ENCODE measurements around the gene AK4.
"Not testable (repeated sequence)": the region's sequence is repeated elsewhere in the genome, so short reads cannot be mapped to it uniquely, and the experiment has no call there.

AK4 gene

GRCh38 chr1:65148178-65148547, at the start of gene AK4:
Gene AK4 (plus strand): TSS chr1:65148203. CDS start chr1:65148408, 205 bp downstream.
- DNase-seq (ENCODE audit: low spot score): not testable (repeated sequence)

DNA sequence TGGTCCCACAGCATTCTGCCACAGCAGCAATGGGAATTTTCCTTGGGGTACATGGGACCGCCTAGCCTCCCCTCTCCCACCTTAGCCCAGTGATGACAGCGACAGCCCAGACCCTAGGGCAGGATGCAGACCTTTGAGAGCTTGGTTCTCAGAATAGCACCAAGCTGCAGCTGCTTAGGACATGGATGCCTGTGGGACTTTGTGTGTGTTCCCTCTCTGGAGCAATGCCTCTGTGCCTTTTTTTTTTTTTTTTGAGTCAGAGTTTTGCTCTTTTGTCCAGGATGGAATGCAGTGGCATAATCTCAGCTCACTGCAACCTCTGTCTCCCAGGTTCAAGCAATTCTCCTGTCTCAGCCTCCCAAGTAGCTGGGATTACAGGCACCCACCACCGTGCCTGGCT, 44.2 kb upstream of the AK4 start:
- no peak for DNase-seq (ENCODE audit: low spot score)

- no peak for DNase-seq (ENCODE audit: low spot score)
These were observed 43.0 kb upstream of the AK4 start for GRCh38 chr1:65104854-65105534.

DNA sequence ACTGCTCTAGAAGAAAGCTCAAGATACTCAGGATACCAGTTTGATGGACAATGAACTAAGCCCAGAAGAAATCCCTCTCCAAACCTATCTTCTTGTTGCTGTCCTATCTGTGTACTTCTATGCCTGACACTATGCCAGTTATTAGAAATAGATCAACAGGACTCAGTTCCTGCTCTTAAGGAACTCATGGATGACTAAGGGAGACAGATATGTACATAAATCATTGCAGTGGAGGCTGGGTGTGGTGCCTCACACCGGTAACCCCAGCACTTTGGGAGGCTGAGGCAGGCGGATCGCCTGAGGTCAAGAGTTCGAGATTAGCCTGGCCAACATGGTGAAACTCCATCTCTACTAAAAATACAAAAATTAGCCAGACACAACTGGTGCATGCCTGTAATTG, 42.4 kb upstream of the AK4 start:
- DNase-seq (ENCODE audit: low spot score): no peak

GRCh38 chr1:65108025-65108642, 39.9 kb upstream of the AK4 start:
- no peak for DNase-seq (ENCODE audit: low spot score)

DNA sequence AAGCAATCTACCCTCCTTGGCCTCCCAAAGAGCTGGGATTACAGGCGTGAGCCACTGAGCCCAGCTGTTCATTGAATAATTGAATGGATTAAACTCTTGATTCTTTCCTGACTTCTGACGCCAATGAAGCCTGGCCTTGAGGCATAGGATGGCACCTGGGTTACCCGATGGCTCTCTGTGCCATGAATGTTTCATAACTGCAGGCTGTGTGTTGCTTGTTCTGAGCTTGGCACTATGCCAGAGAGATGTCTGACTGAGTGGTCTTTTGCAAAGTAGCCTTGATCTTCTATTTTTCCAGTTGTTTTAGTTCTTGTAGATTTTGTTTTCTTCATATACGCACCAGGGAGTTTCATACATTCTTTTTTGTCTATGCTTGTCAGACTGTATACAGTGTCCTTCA, 38.5 kb upstream of the AK4 start:
- no peak for DNase-seq (ENCODE audit: low spot score)

DNA sequence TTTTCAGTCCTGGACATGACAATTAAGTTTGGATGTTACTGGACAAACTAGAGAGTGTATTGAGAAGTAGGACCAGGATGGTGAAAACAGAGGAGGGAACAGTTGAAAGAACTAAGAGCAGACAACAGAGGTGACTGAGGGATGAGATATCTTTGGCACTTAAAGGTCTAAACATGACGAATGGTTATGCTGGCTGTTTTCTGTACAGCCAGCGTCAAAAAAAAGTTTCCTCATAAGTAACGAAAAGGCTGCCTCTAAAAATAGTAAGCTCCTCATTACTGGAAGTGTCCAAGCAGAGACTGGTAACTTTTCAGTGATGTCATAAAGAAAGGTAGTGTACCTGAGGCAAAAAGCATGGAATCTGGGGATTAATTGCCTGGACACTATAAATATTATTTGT, 35.2 kb upstream of the AK4 start:
- no peak for DNase-seq (ENCODE audit: low spot score)

DNA sequence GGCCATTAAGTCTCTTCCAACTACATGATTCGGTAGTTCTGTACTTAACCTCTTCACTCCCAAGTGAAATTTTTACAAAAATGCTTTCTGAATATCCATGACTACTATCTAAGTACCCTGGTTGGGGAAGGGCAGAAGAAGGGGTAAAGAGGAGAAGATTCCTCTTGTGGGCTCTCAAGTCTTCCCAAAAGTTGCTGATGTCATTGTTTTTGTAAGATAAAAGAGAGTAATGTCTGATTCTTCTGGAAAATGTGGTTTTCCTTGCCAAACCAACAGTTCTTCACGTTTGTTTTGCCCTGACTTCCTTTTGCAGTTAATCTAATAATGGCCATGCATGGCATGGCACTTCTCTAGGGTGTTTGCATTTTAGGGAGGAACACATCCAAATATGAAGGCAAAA, 34.7 kb upstream of the AK4 start:
- no peak for DNase-seq (ENCODE audit: low spot score)

DNA sequence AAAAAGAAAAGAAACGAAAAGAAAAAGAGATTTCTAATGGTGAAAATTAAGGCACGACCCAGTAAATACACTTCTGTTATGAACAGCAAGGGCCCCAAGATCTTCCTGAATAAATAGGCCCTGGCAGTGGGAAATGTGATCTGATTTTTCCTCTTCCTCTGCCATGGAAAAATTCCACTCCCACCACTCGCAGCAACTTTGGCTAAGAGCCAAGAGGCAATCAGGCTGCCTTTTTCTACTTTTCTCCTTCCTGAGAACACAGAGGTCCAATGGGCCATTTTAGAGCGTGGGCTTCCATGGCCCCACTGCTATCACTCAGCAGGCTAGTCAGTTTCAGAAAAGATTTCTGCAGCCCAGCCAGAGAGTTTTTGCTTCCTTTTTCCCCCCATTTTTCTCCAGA, 33.7 kb upstream of the AK4 start:
- DNase-seq (ENCODE audit: low spot score): peak; percentile 17

DNA sequence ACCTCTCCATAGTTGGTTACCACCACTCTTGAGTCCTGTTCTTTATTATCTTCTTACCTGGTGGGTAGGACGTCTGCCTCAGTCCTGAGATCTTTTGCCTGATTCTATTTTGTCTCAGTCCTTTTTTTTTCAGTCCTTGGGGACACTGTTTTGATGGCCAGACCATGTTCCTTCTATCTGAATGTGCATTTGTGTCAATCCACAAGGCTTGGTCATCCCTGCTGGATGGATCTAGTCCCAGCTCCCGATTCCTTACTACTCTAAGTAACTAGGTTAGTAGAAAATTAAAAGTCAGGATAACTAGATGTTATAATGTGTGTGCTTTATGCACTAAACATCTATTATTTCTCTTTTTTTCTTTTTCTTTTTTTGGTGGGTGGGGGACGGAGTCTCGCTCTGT, 28.1 kb upstream of the AK4 start:
- no peak for DNase-seq (ENCODE audit: low spot score)

- not testable (repeated sequence) for DNase-seq (ENCODE audit: low spot score)
These were observed 18.9 kb upstream of the AK4 start for GRCh38 chr1:65129104-65129503.

GRCh38 chr1:65138524-65138923, 9.5 kb upstream of the AK4 start:
- no peak for DNase-seq (ENCODE audit: low spot score)

DNA sequence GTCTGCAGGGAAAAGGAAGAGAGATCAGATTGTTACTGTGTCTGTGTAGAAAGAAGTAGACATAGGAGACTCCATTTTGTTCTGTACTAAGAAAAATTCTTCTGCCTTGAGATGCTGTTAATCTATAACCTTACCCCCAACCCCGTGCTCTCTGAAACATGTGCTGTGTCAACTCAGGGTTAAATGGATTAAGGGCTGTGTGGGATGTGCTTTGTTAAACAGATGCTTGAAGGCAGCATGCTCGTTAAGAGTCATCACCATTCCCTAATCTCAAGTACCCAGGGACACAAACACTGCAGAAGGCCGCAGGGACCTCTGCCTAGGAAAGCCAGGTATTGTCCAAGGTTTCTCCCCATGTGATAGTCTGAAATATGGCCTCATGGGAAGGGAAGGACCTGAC, 8.2 kb upstream of the AK4 start:
- DNase-seq (ENCODE audit: low spot score): not testable (repeated sequence)

DNA sequence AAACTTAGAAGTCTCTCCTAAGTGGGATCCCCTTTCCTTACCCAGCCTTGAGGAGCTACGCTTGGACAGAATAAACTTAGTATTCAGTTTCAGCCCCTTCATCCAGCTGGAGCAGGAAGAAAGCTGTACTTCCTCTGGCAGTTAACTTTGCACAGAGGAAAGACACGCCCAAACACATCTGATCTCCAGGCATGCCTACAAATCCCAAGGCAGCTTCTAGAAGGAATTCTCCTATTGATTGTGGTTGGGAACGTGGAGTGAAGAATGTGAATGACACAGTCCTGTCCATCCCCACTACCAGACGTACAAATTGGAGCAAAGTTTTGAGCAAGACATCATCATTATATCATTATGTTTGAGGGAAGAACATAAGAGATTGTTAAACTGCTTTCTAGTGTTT, 6.6 kb upstream of the AK4 start:
- DNase-seq (ENCODE audit: low spot score): no peak

DNA sequence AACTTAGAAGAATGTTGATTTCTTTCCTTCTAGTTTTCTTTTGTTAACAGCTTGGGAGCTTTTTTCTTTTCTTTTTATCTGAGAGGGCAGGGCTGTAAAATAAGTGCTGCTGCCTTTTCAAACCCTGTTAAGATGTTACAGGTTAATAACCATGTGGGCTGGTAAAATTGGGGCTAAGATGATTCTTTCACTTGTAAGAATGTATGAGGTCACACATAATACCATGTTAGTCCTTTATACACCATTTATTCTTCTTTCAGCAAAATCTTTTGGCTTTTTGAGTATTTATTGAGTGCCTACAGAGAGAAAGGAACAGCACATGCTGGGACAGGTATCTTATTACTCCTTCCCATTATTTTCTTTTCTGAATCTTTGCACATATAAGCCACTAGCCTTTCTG, 6.1 kb upstream of the AK4 start:
- no peak for DNase-seq (ENCODE audit: low spot score)

GRCh38 chr1:65143112-65143658, 4.8 kb upstream of the AK4 start:
- DNase-seq (ENCODE audit: low spot score): not testable (repeated sequence)

DNA sequence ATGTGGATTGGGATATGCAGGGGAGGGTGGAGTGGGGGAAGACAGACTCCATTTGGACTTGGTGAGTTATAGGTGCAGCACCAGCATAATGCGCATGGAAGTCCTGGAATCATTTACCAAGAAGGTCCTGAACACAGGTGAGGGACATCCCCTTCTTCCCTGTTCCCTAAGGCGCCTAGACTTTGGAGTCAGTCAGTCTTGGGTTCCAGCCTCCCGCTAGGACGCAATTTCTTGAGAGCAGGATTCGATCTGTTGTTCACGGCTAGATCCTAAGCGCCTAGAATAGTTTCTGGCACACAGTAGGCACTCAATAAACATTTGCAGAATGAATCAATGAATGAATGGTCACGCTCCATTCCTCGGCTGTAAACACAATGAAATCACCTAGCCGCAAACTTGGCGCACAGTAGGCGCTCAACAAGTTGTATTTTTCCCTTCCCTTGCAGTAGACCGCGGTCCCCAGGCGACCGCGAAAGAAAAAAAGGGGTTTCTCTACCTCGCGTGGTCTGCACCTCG, 1.0 kb upstream of the AK4 start:
- DNase-seq (ENCODE audit: low spot score): no peak

DNA sequence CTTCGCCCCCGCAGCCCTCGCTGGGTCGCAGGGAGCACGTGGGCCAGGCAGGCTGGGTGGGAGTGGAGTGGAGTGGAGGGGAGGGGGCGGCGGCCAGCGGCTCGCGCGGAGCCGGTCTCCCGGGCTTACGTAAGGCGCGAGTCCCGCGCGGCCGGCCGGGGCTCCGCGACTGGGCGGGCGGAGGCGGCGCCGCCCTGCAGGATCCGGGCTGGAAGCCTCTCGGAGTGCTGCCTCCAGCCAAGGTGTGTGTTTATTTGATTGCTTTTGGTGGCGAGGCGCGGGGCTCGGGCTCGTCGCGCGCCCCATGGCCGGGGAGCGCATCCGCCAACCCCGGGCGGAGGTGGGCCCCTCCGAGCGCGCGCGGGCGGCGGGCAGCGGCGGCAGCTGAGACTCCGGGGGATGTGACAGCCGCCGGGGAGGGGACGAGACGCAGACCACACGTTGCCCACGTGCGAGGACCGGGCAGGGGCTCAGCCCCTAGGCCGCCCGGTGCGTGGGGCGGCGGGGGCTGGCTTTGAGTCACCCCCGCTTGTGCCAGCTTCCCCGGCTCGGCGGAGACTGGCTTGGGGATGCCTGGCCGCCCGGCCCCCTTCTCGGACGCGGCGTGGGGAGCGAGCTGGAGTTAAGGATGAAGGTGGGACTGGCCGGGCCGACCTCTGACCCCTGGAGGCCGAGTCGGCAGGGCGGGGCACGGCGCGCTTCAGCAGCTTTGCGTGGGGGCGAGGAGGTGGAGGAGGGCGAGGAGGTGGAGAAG, 402 bp upstream of the AK4 start:
- no peak for DNase-seq (ENCODE audit: low spot score)

GRCh38 chr1:65148548-65149350, 746 bp downstream of the AK4 start:
- no peak for DNase-seq (ENCODE audit: low spot score)

DNA sequence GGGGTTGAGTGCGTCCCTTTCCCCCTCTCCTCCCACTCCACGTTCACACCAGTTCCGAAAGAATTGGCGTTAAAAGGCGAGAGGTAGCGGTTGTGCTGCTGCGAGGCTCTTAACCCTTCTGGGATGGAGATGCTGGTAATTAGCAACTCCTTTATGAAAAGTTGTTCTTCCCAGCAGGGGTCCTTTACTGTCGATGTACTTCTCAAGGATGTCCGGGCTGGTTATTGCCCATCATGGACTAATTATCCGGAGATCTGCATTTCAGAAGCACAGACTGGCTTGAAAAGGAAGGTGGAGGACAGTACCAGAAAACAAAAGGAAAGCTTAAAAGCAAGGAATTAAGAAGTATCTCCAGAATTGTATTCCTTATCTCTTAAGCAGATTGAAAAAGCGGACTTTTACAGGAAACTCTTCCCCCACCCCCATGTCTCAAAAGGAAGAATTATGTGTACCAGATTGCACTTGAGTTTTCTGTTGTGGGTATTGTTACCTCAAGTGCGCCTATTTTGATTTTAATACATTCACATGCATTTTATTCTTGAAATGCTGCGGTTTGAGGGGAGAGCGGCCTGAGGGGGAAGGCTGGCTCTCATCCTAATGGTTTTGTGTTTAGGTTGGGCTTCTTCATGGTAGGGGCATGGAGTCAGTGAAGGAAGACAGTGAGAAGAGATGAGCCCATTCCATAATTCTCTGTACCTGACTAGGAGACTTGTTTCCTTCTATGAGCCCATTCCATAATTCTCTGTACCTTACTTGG, 1.5 kb downstream of the AK4 start:
- DNase-seq (ENCODE audit: low spot score): no peak

DNA sequence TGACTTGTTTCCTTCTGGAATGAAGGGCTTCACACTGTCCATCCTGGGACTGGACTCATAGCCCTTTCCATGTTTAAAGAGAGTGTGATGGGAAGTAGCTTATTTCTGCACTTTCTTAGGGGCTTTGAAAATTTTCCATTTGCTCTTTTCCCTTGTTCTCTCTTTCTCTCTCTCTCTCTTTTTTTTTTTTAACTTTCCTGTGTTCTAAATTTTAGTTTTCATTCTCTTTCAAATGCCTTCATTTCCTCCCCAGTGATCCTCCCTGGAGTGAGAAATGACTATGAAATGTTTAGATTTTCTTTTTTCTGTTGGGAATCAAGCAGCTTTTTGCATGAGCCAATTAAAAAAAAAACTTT, 2.1 kb downstream of the AK4 start:
- DNase-seq (ENCODE audit: low spot score): no peak

Measured in COLO829 (cell line).